Activated B cell treated with CpG ODN at 0.5 μM for 24 hours (primary cell): Measurements from ENCODE around the gene TEX101. TPM values are rescaled to one million over a fixed set of nuclear protein-coding genes. Genes with fewer than 3 reads are reported as not detected.

Experiments
- ATAC-seq: fragments of 200-7000 bp; cut with Tn5 transposase; one replicate; pipeline ENCODE4 v1.10.0; 2021; ENCODE audit warnings: low read depth, mild to moderate bottlenecking, moderate library complexity
- CTCF ChIA-PET: fragments of 350-600 bp; sonication (Branson Sonifier 250); formaldehyde crosslinking; loops from one replicate; lab custom pipeline; 2021; ENCODE audit warnings: antibody characterized with exemption; lab: Charles Lee
- POLR2A ChIA-PET: fragments of 350-600 bp; sonication (Branson Sonifier 250); formaldehyde crosslinking; loops from one replicate; lab custom pipeline; 2021; ENCODE audit warnings: antibody characterized with exemption; lab: Charles Lee
- DNase-seq: peaks from one replicate; pipeline ENCODE4 v3.0.0; 2022
- H3K27ac Mint-ChIP-seq: one replicate; pipeline ENCODE4 v1.8.0; 2020; ENCODE audit warnings: mixed read lengths
- H3K27me3 Mint-ChIP-seq: one replicate; pipeline ENCODE4 v1.8.0; 2021; ENCODE audit warnings: mixed read lengths
- H3K36me3 Mint-ChIP-seq: one replicate; pipeline ENCODE4 v1.8.0; 2021; ENCODE audit warnings: low read depth, mixed read lengths
- H3K4me1 Mint-ChIP-seq: one replicate; pipeline ENCODE4 v1.8.0; 2021; ENCODE audit warnings: mixed read lengths
- H3K4me3 Mint-ChIP-seq: one replicate; pipeline ENCODE4 v1.8.0; 2020; ENCODE audit warnings: mild to moderate bottlenecking, mixed read lengths
- H3K9me3 Mint-ChIP-seq: one replicate; pipeline ENCODE4 v1.8.0; 2020; ENCODE audit warnings: mixed read lengths
- CTCF ChIP-seq: fragments of 200-600 bp; IDR thresholded peaks from one replicate; pipeline ENCODE4 v1.8.0; 2022; ENCODE audit warnings: antibody characterized with exemption, mild to moderate bottlenecking
- intact Hi-C: fragments of 100-400 bp; cut with micrococcal nuclease; formaldehyde crosslinking; loops from one replicate; pipeline ENCODE4 v1.15.1; 2024
- total RNA-seq: library from RNA; stranded (reverse); gene quantifications from 2 replicates; pipeline ENCODE4 v1.2.3, GENCODE V29; 2022

TEX101 gene
- total RNA-seq, 1 donor from 2014 or later = not detected

- intact Hi-C loops = loop anchor here (1.0 kb wide), 7 partner anchors 12 to 205 kb away; partner anchors contain the start of genes PHLDB3 and ZNF575
- DNase-seq (peak; percentile 95), ATAC-seq (peak; percentile 94)
- Mint-ChIP-seq H3K4me3 (peak overlapping the region; percentile 92), H3K27ac (peak overlapping the region; percentile 88), H3K9me3 (no peaks in the 10 kb centered on the region), H3K4me1 (peaks cover 17% of the 10 kb centered on the region), H3K36me3 (no peaks in the 10 kb centered on the region), H3K27me3 (peaks cover 10% of the 10 kb centered on the region)
- CTCF ChIA-PET = interaction anchor here (1.0 to 3.2 kb wide), 7 partner anchors 17 to 346 kb away, joined by 3 to 21 read pairs (median 4); partner anchors contain the start of genes PHLDB3 and ZNF575
- POLR2A ChIA-PET = interaction anchor here (0.5 to 2.8 kb wide), 14 partner anchors 10 to 1193 kb away, joined by 3 to 49 read pairs (median 4); partner anchors contain the start of genes PHLDB3, ZNF575 and ZNF576
- no peak for TF ChIP-seq CTCF
Observed at GRCh38 chr19:43463381-43464133, 48.9 kb downstream of the TEX101 start.

- peak; percentile 70 for DNase-seq
- intact Hi-C loops = loop anchor here (1.0 kb wide), 1 partner anchor 204 kb away; no protein-coding TSS in a partner anchor
- no peak for TF ChIP-seq CTCF
- peak; percentile 23 for ATAC-seq
- POLR2A ChIA-PET = interaction anchor here (0.5 to 2.8 kb wide), 11 partner anchors 10 to 314 kb away, joined by 3 to 49 read pairs (median 5); partner anchors contain the start of genes PHLDB3, ZNF575 and ZNF576
- H3K9me3 Mint-ChIP-seq = no peaks in the 10 kb centered on the region
- H3K36me3 Mint-ChIP-seq = no peaks in the 10 kb centered on the region
- H3K27ac Mint-ChIP-seq = peak overlapping the region; percentile 88
- peaks cover 10% of the 10 kb centered on the region for H3K27me3 Mint-ChIP-seq
- CTCF ChIA-PET = interaction anchor here (1.1 to 3.2 kb wide), 5 partner anchors 17 to 345 kb away, joined by 3 to 21 read pairs (median 4); partner anchors contain the start of gene ZNF575
- peaks cover 17% of the 10 kb centered on the region for H3K4me1 Mint-ChIP-seq
- peak overlapping the region; percentile 92 for H3K4me3 Mint-ChIP-seq
Observed at GRCh38 chr19:43464134-43464775, 49.6 kb downstream of the TEX101 start.

- Mint-ChIP-seq H3K4me3 (peak within 1 kb of the TSS; percentile 92), H3K4me1 (peaks cover 17% of the 10 kb centered on the region), H3K27ac (no peak within 1 kb of the TSS), H3K36me3 (no peaks in the 10 kb centered on the region), H3K9me3 (no peaks in the 10 kb centered on the region), H3K27me3 (peaks cover 7% of the 10 kb centered on the region)
- ChIA-PET CTCF (interaction anchor here (3.1 to 3.2 kb wide), 2 partner anchors 19 to 54 kb away, joined by 17 to 21 read pairs; no protein-coding TSS in a partner anchor), POLR2A (no interaction called here)
- ATAC-seq (no peak), DNase-seq (no peak)
- intact Hi-C loops = no loop called here
- TF ChIP-seq CTCF = no peak
Observed at GRCh38 chr19:43465468-43466120, 50.9 kb downstream of the TEX101 start, which contains the start of gene LYPD3. Gene LYPD3 (minus strand): TSS chr19:43465608. CDS start chr19:43465571, 37 bp downstream.

GRCh38 chr19:43466793-43467192, 52.1 kb downstream of the TEX101 start:
- ChIA-PET POLR2A (no interaction called here), CTCF (interaction anchor here (1.0 kb wide), 1 partner anchor 20 kb away, joined by 3 read pairs; no protein-coding TSS in a partner anchor)
- no peaks in the 10 kb centered on the region for H3K36me3 Mint-ChIP-seq
- no peaks in the 10 kb centered on the region for H3K9me3 Mint-ChIP-seq
- no peak overlapping the region for H3K4me3 Mint-ChIP-seq
- H3K4me1 Mint-ChIP-seq = peaks cover 17% of the 10 kb centered on the region
- no peak for TF ChIP-seq CTCF
- H3K27ac Mint-ChIP-seq = no peak overlapping the region
- intact Hi-C loops = no loop called here
- no peak for ATAC-seq
- H3K27me3 Mint-ChIP-seq = peaks cover 7% of the 10 kb centered on the region
- DNase-seq = no peak
